ENCODE measurements around the gene FLRT1.

Gene FLRT1

DNA sequence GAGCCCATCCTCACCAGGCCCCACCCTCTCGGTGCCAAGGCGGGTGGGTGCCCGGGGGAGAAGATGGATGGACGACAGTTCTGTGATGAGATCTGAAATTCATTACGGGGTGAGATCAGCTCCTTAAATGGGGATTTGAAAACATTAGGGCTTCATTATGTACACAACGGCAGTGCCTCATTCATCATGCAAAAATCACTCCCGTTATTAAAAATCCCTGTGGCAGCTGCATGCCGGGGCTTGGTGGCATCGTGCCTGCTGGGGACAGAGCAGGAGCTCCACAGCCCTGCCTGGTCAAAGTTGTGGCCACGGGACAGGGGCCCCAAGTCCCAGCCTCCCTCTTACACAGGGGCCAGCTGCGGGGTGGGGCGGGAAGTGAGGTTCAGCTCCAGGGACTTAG, 29.3 kb upstream of the FLRT1 start:
- DNase-seq (ENCODE audit: low read depth), result no peak

DNA sequence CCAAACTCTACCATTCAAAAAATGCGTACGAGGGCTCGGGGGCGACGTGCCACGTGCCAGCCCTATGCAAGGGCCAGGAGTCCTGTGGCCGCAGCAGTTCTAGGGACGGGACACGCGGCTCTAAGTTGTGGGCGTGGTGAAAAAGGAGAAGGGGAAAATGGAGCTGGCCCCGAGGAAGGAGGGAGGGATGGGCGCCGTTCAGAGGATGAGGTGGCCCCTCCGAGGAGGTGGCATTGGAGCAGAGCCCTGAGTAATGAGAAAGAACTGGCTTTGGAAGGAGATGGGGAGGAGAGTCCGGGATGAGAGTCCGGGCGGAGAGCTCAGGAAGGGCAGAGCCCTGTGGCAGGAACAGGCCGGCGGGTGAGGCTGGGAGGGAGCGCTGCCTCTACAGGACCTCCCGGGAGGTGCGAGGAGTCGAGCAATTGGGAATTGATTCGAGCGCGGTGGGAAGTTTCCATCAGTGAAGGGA, 28.5 kb upstream of the FLRT1 start:
- no peak for DNase-seq (ENCODE audit: low read depth)

DNA sequence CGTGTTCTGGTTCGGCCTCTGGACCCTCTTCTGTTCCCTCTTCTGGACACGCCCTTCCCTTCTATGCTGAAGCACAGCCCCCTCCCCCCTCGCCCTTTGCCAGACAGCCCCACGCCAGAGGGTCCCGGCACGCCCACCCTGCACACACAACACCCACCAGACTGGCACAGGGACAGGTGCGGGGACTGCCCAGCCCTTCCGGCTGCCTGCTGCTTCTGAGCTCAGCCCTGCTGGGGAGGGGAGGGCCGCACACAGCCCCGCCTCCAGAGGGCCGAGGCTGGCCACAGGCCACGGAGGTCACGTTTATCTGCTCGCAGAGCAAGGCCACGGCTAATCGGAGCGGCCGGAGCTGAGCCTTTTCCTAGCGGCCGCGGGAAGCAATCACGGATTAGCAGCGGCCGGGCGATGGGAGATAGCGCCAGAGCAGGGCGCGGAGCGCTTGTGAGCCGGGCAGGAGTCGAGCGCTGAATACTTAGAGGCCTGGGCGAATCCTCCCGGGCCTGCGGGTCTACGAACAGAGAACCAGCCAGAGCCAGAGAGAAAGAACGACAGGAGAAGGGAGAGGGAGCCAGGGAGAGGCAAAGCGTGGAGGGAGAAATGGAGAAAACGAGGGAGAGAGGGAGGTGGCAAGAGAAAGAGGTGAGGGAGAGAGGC, 28.0 kb upstream of the FLRT1 start:
- DNase-seq (ENCODE audit: low read depth), result no peak

GRCh38 chr11:64008283-64008913, 27.3 kb upstream of the FLRT1 start:
- DNase-seq (ENCODE audit: low read depth), result no peak

- no peak for DNase-seq (ENCODE audit: low read depth)
Observed at GRCh38 chr11:64008914-64009633, 26.7 kb upstream of the FLRT1 start.

DNA sequence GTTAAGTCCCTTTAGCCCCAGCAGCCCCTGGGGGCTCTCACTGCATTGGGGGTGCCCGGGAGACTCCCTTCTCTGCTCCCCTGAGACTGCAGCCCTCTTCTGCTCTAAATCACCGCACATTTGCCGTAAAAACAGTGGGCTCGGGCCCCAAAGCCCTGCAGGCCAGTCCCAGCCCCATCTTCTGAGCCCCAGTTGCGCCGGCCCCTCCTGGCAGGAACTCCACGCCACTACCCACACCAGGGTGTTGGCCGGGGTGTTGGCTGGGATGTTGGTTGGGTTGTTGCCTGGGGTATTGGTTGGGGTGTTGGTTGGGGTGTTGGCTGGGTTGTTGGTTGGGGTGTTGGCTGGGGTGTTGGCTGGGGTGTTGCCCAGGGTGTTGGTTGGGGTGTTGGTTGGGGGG, 26.0 kb upstream of the FLRT1 start:
- no peak for DNase-seq (ENCODE audit: low read depth)

- DNase-seq (ENCODE audit: low read depth), result no peak
Observed at GRCh38 chr11:64010783-64011182, 24.9 kb upstream of the FLRT1 start.

- no peak for DNase-seq (ENCODE audit: low read depth)
Observed at GRCh38 chr11:64011371-64011770, 24.4 kb upstream of the FLRT1 start.

DNA sequence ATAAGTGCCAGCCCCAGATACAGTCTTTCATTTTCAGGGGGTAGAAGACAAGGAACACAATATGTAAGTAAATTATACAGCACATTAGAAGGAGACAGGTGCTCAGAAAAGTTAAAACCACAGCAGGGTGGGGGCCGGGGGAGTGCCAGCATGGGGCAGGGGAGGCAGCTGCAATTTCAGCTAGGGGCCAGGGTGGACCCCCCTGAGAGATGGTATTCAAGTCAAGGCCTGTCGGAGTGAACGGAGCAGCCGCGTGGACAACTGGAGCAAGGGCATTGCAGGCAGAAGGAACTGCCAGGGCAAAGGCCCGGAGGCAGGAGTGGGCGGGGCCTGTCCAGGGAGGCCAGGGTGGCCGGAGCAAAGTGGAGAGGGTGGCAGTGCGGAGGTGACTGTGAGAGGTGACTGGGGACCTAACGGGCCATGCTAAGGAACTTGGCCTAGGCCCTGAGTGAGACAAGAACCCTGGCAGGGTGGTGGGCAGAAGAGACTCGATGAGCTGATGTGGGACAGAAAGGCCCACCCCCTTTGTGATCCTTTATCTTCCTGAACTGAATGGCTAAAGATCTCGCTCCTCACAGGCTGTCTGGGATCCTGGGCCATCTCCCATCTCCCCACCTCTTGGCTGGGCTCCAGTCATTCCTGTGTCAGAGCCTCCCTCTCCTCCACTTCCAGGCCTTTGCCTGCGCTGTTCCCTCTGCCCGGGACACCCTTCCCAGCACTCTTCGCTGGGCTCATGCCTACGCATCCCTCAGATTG, 22.4 kb upstream of the FLRT1 start:
- no peak for DNase-seq (ENCODE audit: low read depth)

DNA sequence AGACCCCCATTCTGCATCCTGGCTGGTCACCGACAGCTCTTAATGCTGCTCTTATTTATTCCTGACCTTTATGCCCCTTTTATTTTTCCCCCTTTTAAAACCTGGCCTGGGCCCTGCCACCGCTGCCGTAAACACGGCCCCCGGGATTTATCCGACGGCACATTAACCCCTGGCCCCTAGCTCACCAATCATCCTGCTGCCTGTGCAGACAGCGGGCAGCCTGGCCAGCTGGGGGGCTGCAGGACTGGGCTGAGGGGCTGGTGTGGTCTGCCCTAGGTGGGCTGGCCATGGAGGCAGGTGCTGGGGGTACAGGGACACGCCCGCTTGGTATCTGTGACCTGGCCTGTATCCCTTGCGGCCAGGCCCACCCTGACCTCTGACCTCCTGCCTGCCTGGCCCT, 21.4 kb upstream of the FLRT1 start:
- no peak for DNase-seq (ENCODE audit: low read depth)

DNA sequence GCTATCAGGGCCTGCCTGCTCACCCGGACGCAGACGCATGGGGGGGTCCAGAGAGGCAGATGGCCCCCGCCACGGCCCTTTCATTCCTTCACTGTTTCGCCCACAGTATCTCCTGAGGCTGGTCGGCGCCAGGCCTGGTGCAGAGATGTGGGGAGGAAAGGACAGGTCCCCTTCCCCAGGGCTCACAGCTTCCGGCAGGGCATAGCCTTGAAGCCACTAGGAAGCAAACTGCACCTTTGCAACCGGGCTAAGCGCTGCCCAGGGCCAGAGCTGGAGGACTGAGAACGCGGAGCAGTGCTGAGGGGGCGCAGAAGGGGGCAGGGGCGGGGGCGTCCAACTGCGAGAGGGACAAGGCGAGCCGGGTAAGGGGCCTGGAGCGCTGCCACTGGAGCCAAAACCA, 20.2 kb upstream of the FLRT1 start:
- no peak for DNase-seq (ENCODE audit: low read depth)

- no peak for DNase-seq (ENCODE audit: low read depth)
Observed at GRCh38 chr11:64015935-64016845, 19.5 kb upstream of the FLRT1 start.

DNA sequence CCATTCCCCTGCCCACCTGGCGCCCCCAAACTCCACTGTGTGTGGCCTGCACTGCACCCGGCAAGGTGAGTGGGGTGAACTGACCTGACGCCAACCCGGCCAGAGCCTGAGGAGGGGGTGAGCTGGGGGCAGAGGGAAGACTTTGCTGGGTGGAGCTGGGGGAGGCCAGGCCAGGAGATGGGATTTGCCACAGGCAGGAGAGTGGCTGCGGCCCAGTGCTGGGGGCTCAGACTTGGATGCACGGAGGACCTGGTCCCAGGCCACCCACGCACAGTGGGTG, 17.8 kb upstream of the FLRT1 start:
- no peak for DNase-seq (ENCODE audit: low read depth)

DNA sequence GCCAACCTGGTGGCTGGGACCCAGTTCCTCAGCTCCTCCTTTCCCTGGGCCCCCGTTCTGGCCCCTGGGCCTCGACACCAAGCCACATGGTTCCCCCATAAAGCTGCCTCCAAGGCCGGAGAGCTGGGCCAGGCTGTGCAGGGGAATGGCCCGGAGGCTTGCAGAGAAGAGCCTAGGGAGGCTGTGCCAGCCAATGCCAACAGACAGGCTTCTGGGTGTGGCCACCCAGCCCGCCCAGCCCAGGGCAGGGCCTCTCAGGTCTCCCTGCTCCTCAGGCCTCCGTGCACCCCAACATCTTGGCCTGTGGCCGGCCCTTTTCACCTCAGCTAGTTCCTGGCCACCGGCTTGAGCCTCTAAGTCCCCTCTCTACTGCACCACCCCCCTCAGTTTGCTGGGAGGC, 17.4 kb upstream of the FLRT1 start:
- no peak for DNase-seq (ENCODE audit: low read depth)

- no peak for DNase-seq (ENCODE audit: low read depth)
Observed at GRCh38 chr11:64019106-64020037, 16.4 kb upstream of the FLRT1 start.

DNA sequence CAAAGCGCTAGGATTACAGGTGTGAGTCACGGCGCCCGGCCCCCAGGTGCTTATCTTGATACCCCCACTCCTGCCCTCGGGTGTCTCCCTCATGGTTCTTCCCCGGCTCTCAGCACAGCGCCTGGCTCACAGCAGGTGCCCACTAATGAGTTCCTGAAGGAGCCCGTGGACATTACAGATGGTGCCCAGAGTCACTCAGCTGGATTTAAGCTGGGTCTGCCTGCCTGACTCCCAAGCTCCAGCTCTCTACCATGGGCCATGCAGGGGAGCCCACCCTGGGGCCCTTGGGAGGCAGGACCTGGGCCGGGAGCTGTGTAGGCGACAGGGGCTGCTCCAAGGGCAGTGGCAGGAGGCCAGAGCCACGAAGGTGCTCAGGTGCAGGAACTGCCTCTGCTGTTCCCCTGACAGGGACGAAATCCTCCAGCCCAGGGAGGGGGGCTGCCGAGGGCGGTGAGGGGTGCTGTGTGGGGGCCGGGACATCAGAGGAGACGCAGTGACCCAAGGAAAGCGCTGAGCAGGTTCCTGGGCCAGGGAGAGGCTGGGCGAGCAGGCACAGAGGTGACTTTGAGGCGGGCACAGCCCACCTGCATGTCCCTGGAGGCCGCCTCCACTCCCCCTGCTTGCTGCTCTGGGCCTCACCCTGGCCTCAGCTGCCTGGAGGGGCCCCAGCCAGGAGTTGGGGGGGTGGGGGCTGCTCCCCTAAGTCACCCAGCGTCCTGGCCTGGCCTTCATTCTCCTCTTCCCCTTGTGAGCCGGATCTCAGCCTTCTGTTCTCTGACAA, 14.6 kb upstream of the FLRT1 start:
- DNase-seq (ENCODE audit: low read depth), result no peak

GRCh38 chr11:64021757-64022093, 14.0 kb upstream of the FLRT1 start:
- DNase-seq (ENCODE audit: low read depth), result no peak

DNA sequence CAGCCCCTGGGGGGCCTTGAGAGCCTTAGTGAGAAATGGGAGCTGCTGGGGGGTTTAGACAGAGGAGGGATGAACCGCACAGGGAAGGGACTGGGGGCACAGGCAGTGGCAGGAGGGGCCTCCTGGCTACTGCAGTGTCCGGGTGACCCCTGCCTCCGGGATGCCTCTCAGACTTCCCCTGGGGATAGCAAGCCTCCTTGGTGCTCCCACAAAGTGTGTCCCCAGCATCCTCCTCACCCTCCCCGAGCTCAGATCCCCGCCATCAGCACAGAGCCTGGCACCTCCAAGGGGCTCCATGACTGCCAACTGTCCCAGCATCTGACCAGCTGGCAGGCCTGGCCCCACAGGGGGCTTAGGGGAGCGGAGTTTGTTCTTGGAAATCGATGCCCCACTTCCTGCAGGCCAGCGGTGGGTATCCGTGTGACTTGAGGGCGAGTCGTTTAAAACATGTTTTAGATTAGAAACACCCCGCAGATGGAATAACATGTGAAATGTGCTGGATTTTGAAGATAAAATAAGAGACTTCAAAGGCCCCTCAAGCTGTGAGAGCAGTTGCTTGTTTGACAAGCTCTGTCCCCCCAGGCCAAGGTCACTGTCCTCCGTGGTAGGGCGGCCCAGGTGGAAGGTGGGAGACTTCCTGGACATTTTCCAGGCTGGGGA, 13.5 kb upstream of the FLRT1 start:
- DNase-seq (ENCODE audit: low read depth), result no peak

All from activated T-helper 9 cell treated with anti-CD3 and anti-CD28 coated beads, Interleukin-2, amount 50 U/mL, for 16 hours (primary cell).